Activated T-helper 1 cell treated with anti-CD3 and anti-CD28 coated beads, Interleukin-2, amount 50 U/mL, for 16 hours (primary cell): Measurements from ENCODE around the gene RPS15.
"Not testable (repeated sequence)": the region's sequence is repeated elsewhere in the genome, so short reads cannot be mapped to it uniquely, and the experiment has no call there.

Experiments used
- DNase-seq, 2 donors: peaks; one replicate each; pipeline ENCODE4 v3.0.0-alpha.2; 2020; ENCODE audit warnings: low read depth in 1 of 2, low spot score in 1 of 2

Gene RPS15

GRCh38 chr19:1467490-1468273, 29.5 kb downstream of the RPS15 start:
- no peak for DNase-seq

DNA sequence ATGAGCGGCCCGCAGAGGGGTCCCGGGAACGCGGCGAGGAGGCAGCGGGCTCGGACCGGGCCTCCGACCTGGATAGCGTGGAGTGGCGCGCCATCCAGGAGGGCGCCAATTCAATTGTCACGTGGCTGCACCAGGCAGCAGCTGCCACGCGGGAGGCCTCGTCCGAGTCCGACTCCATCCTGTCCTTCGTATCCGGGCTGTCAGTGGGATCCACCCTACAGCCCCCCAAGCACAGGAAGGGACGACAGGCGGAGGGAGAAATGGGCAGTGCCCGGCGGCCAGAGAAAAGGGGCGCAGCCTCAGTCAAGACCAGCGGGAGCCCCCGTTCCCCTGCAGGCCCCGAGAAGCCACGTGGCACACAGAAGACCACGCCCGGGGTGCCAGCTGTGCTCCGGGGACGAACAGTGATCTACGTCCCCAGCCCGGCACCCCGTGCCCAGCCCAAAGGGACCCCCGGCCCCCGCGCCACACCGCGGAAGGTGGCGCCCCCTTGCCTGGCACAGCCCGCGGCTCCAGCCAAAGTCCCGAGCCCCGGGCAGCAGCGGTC, 30.2 kb downstream of the RPS15 start:
- no peak for DNase-seq

DNA sequence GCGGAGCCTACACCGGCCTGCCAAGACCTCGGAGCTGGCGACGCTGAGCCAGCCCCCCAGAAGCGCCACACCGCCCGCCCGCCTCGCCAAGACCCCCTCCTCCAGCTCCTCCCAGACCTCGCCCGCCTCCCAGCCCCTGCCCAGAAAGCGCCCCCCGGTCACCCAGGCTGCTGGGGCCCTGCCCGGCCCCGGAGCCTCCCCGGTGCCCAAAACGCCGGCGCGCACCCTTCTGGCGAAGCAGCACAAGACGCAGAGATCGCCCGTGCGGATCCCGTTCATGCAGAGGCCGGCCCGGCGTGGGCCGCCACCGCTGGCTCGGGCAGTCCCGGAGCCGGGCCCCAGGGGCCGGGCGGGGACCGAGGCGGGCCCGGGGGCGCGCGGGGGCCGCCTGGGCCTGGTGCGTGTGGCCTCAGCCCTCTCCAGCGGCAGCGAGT, 30.6 kb downstream of the RPS15 start:
- no peak for DNase-seq

GRCh38 chr19:1469255-1470054, 31.3 kb downstream of the RPS15 start:
- DNase-seq = no peak

DNA sequence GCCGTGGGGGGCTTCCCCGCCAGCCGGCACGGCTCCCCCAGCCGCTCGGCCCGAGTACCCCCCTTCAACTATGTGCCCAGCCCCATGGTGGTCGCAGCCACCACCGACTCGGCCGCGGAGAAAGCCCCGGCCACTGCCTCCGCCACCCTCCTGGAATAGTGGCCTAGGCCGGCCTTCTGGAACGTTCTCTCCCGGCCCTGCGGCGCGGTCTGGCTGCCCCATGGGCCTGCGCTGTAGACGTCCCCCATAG, 31.8 kb downstream of the RPS15 start:
- DNase-seq = no peak

DNA sequence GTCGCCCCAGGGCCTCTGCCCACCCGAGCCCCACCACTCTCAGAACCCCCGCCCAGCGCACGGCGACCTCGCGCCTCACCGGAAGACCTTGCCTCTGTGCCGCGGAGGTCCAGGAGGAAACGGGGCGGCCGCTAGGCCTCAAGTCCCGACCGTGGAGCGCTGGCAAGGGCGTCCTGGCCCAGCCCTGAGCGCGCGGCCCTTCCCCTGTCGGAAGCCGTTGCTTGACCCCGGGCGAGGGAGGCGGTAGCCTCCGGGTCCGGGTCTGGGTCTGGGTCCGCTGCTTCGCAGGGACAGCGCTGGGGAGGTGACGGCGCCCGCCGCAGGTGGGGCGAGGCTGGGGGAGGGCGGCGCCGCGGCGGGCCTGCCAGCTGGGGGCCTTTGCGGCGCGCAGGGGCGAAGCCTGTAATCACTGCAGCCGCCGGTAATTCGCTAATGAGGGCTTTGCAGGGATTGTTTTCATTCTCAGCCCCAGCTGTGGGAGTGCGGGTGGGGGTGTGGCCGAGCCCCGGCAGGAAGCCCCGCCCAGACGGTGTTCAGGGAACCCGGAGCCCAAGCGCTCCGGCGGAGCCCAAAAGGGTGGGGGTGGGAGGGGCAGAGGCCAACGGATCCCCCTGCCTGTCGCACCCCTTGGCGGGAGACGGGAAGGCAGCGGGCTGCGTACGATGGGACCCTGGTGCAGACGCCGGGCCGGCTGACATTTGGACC, 32.3 kb downstream of the RPS15 start:
- peak; percentile 45 to 54 for DNase-seq

DNA sequence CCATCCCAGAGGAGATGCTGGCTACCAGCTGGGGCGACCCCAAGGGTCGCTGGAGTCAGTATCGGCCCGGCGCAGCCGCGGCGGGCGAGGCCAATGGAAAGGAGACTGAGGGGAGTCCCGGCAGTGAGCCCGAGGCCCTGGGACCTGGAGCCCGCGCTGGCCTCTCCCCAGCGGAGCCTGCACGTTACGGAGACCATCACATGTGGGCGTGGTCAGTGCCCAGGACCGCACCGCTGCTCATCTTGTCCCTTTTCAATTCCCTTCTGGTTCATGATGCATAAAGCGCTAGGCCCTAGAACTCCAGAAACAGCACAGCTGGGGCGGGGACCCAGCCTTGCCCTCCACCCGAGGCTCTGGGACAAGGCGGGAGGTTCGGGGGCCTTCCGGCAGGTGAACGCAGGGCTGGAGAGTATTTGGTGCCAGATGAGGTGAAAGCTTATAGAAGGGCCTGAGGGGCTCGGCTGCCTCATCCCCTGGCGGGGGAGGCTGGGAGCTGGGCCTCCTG, 32.9 kb downstream of the RPS15 start:
- no peak for DNase-seq

GRCh38 chr19:1471515-1472160, 33.4 kb downstream of the RPS15 start:
- DNase-seq = no peak

GRCh38 chr19:1472231-1473084, 34.3 kb downstream of the RPS15 start:
- DNase-seq = no peak

DNA sequence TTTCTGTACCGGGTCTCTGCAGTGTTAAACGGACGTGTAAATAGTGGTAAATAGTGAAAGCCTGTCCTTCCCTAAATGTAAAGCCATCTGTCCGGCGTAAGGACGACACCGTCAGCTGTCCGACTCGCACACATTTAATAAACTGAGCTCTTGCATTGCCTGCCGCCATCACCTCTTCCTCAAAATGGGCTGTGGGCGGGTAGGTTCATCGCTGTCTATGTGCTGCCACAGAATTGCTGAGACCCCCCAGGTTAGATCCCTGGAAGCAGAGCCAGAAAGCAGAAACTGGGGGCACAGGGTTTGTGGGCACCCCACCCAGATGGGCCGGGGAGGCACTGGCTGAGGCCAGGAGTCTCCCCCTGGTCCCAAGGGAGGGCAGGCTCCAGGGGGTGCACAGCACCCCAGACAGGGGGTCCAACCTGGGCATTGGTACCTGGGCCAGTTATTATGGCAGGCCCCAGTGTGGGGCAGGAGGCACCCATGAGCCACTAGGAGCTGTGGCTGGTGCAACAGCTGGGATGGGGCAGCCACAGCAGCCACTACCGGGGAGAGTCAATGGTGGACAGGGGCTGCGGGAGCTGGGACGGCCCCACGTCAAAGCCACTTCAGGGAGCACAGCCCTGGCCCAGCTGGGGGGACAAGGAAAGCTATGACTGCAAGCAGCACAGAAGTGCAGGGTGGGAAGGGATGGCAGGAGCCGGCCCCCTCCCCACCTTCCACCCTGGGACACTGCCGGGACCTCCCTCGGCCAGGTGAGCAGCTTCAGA, 35.1 kb downstream of the RPS15 start:
- no peak for DNase-seq

DNA sequence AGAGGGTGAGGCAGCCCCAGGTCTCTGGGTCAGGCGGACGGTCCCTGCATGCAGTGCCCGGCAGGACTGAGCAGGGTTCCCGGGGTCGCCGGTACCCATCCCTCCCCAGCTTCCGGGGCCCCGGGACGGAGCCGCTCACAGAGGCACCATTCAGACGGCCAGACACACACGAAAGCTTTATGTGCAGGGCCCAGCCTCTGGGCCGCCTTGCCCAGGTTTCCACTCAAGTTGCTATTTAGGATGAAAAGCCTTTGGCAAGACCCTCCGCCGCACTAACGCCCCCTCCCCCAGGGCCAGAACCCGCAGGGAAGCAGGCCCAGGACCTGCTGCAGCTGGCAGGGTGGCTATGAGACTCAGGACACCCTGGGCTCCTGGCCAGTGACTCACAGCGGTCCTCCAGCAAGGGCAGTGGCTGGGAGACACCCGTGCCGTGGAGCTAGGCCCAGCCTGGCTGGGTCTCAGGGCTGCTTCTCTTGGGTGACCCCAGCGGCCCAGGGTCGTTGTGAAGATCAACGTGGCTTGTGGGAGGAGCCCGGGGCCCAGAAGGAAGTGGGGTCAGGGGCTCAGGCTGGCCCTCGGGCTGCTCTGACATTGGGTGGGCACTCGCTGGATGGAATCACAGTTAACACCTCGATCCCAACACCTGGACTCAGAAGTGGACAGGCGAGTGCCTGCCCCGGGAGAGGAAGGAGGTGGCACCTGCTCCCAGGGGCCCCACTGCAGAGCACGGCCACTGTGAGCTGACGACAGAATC, 36.0 kb downstream of the RPS15 start:
- DNase-seq = no peak

DNA sequence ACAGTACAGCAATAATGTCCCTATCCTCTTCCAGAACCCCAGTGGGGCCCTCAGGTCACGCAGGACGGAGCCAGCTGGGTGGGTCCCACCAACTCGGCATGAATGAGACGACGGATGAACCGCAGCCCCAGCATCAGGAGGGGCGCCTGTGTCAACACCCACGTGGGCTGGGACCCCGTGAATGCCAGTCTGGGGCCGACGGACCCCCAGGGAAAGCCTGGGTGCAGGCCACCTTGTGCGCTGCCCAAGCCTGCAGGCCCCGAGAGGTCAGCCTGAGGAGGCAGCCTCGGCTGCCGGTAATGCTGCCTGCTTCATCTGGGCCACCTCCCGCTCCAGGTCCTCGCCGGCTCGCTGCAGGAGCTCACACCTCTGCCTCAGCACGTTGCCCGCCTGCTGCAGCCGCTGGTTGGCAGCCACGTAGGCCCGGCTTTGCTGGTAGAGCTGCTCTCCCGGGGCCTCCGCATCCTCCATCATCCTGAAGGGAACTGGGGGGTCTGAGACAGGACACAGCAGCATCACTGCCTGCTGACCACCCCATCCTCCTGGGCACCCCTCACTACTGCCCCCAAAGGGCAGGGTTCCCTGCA, 36.7 kb downstream of the RPS15 start:
- no peak for DNase-seq

DNA sequence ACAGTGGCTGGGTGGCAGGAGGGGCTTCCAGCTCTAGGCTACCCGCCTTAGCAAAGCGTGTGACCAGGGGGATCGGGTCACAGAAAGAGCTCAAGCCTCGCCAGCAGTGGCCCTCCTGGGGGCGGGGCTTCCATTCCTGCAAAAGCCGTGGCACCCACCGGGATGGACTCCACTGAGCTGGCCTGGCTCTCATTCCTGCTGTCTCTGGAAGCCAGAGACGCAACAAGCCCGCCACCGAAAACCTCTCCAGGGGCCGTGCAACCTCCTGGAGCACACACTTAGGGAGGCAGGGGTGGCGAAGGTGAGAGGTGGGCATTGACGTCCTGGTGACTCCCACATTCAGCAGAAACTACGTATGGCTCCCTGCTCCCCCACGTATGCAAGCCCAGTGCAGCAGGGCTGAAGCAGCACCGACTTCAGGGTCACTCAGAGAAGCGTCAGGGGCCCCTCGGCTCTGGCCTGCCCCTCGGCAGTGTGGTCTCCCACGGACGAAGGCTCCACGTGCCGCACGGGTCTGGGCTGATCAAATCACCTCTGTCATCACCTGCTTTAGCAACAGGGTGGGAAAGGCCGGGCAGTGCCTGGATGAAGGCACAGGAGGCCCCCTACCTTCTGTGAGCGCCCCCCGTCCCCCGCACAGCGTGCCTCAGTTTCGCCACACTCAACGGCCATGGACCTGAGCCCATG, 37.7 kb downstream of the RPS15 start:
- no peak for DNase-seq

GRCh38 chr19:1477056-1477455, 38.9 kb downstream of the RPS15 start:
- not testable (repeated sequence) for DNase-seq

- DNase-seq = peak; percentile 84 to 87
These were observed 40.9 kb downstream of the RPS15 start, which contains the start of gene C19orf25 for GRCh38 chr19:1478934-1479707. Gene C19orf25, minus strand, starts transcription at chr19:1479215. Its CDS starts 312 bp downstream, at chr19:1478903.

DNA sequence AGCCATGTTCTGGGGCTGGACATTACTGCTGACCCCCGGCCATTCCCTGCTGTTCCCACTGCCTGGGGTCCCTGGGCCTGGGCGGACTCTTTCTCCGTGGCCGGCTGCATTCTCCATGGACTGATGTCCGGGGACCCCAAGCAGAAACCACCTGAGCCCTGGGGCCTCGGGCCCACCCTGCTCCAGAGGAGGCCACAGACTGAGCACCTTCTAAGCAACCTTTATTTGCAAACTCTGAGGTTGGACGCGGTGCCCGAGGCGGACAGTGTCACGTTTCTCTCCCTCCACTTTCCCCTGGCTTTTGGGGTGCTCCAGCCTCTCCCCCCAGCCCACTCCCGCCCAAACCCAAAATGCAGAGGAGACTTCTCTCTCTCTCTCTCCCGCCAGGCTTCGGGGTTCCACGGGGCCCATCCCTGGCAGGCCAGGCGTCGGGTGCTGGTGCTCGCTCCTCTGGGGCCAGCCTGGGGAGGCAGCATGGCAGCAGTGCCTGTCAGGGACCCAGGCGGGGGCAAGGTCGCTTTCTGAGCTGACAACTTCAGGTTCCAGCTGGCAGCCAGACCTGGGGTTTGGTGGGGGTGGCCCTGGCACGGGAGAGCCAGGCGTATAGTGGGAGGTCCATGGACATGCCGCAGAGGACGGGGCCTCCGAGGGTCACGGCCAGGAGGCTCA, 43.2 kb downstream of the RPS15 start:
- no peak for DNase-seq
